ENCODE results near the gene PLS3. TPM values are rescaled to one million over a fixed set of nuclear protein-coding genes. Genes with fewer than 3 reads are reported as not detected.
"Not testable (repeated sequence)": the region's sequence is repeated elsewhere in the genome, so short reads cannot be mapped to it uniquely, and the experiment has no call there.

Gene PLS3
- total RNA-seq, 2 donors from 2014 or later: 466 to 474 TPM

DNA sequence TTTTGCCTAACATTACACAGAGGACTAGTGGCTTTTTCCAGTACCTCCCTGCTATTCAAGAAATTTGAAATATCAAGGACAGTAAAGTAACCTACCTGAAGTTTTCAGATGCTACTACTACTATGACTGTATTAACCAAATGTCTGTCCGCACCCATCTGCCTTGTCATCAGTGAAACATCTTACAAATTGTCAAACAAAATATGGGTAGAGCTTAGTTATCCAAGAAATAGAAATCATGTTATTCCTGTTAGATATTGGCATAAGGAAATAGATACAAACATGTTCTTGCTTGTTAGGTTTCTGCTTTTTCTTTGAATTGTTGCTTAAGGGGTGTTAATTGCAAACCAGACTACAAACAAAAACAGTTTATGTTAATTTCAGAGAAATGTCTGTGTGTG, 63.9 kb downstream of the PLS3 start:
- Histone ChIP-seq H3K27me3 (replicated peaks; ENCODE audit: insufficient read depth) (no peaks in the 10 kb centered on the region), H3K4me1 (ENCODE audit: control insufficient read depth in 1 of 2, low read depth in 2 of 2) (peaks cover 5 to 74% of the 10 kb centered on the region in 2 donors), H3K4me3 (no peak overlapping the region), H3K27ac (peak overlapping the region; percentile 65 to 86), H3K9me3 (no peaks in the 10 kb centered on the region), H3K36me3 (no peaks in the 10 kb centered on the region)
- no peak for ATAC-seq (ENCODE audit: insufficient number of reproducible peaks, low FRiP score, low read depth)
- DNase-seq (ENCODE audit: low spot score): no peak
- TF ChIP-seq CTCF (IDR thresholded peaks at IDR 0.05): no peak

DNA sequence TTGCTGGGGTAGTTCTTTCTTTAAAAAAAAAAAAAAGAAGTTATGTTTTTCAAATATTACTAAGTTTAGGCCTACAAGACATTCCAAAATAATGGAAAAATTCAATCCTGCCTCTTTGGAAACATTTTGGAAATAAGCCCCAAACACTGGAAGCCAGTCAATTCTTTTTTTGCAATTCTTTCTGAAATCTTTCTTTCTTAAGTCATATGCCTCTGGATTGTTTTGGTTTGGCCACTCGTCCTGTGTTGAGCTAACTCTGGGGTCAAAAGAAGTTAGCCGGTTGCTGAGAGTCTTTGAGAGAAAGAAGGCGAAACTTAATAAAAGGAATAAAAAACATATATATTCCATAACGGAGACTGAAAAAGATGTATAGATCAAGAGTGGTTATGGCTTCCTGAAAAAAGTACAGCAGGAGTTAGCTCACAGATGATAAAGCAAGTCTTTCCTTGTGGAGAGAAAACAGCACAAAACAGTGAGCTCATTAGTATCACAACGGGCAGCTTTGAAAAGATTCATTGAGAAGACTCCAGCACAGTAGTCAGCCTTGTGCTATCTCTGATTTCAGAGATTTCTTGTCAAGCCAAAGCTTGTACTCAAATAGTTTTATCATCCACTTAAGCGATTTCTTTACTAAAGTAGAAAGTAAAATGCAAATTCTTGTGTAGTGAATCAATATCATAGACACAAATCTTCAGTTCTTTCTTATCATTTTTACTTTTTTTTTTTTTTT, 64.8 kb downstream of the PLS3 start:
- Histone ChIP-seq H3K9me3 (no peaks in the 10 kb centered on the region), H3K27me3 (replicated peaks; ENCODE audit: insufficient read depth) (no peaks in the 10 kb centered on the region), H3K4me1 (ENCODE audit: control insufficient read depth in 1 of 2, low read depth in 2 of 2) (peaks cover 5 to 72% of the 10 kb centered on the region in 2 donors), H3K36me3 (no peaks in the 10 kb centered on the region), H3K27ac (peak overlapping the region; percentile 73 to 86), H3K4me3 (no peak overlapping the region)
- peak; percentile 49 for ATAC-seq (ENCODE audit: insufficient number of reproducible peaks, low FRiP score, low read depth)
- no peak for TF ChIP-seq CTCF (IDR thresholded peaks at IDR 0.05)
- DNase-seq (ENCODE audit: low spot score): no peak

DNA sequence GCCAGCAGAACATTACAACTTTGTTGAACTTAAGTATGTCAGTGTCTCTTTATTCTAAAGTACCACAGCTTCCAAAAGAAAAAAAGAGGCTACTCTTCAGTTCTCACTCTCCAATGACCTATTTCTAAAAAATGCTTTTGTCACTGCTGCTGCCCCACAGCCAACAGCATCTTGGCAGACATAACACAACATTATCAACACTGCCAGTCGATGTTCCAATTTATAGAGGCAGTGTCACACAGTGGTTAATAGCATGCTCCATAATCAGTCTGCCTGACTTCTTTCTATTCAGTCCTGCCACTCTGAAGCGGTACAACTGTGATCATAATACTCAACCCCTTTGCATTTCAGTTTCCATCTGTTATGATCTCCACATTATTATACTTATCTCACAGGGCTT, 69.2 kb downstream of the PLS3 start:
- peaks cover 12 to 62% of the 10 kb centered on the region in 2 donors for H3K4me1 ChIP-seq (ENCODE audit: control insufficient read depth in 1 of 2, low read depth in 2 of 2)
- no peak for DNase-seq (ENCODE audit: low spot score)
- no peak for TF ChIP-seq CTCF (IDR thresholded peaks at IDR 0.05)
- H3K27me3 ChIP-seq (replicated peaks; ENCODE audit: insufficient read depth): no peaks in the 10 kb centered on the region
- peak; percentile 45 for ATAC-seq (ENCODE audit: insufficient number of reproducible peaks, low FRiP score, low read depth)
- no peak overlapping the region for H3K4me3 ChIP-seq
- H3K9me3 ChIP-seq: no peaks in the 10 kb centered on the region
- peaks cover 4% of the 10 kb centered on the region for H3K36me3 ChIP-seq
- peak overlapping the region; percentile 63 to 86 for H3K27ac ChIP-seq

- no peaks in the 10 kb centered on the region for H3K9me3 ChIP-seq
- H3K27ac ChIP-seq: peak overlapping the region; percentile 63 to 71
- TF ChIP-seq CTCF (IDR thresholded peaks at IDR 0.05): no peak
- no peak overlapping the region for H3K4me3 ChIP-seq
- no peaks in the 10 kb centered on the region for H3K27me3 ChIP-seq (replicated peaks; ENCODE audit: insufficient read depth)
- H3K4me1 ChIP-seq (ENCODE audit: control insufficient read depth in 1 of 2, low read depth in 2 of 2): peaks cover 12 to 51% of the 10 kb centered on the region in 2 donors
- DNase-seq (ENCODE audit: low spot score): no peak
- ATAC-seq (ENCODE audit: insufficient number of reproducible peaks, low FRiP score, low read depth): peak; percentile 67
- peaks cover 11% of the 10 kb centered on the region for H3K36me3 ChIP-seq
Measured at GRCh38 chrX:115632455-115632854, 71.5 kb downstream of the PLS3 start.

DNA sequence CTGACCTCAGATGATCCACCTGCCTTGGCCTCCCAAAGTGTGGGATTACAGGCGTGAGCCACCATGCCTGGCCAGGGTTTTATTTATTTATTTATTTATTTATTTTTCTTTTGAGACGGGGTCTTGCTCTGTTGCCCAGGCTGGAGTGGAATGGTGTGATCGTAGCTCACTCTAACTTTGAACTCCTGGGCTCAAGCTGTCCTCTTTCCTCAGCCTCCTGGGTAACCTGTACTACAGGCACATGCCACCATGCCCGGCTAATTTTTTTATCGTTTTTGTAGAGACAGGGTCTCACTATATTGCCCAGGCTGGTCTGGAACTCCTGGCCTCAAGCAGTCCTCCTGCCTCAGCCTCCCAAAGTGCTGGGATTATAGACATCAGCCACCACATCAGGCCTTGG, 72.4 kb downstream of the PLS3 start:
- not testable (repeated sequence) for H3K9me3 ChIP-seq; H3K27me3 ChIP-seq (replicated peaks; ENCODE audit: insufficient read depth); H3K4me3 ChIP-seq; DNase-seq (ENCODE audit: low spot score); ATAC-seq (ENCODE audit: insufficient number of reproducible peaks, low FRiP score, low read depth)
- H3K27ac ChIP-seq: peak overlapping the region; percentile 63 to 71
- peaks cover 12 to 43% of the 10 kb centered on the region in 2 donors for H3K4me1 ChIP-seq (ENCODE audit: control insufficient read depth in 1 of 2, low read depth in 2 of 2)
- H3K36me3 ChIP-seq: peaks cover 15% of the 10 kb centered on the region
